Thyroid gland (tissue), 4 donors: Measurements from ENCODE around the gene OPN4. TPM values are rescaled to one million over a fixed set of nuclear protein-coding genes. Genes with fewer than 3 reads are reported as not detected.

ENCODE experiments used
- DNase-seq, 2 donors: peaks; one replicate each; pipeline ENCODE4 v3.0.0-alpha.2; 2019
- H3K27ac ChIP-seq, 3 donors: fragments of 200-600 bp; sonication (generic); 1 replicate in 2 of 3; 2 replicates in 1 of 3; pipeline ENCODE4 v1.5.1; 2016 to 2019; ENCODE audit warnings: mild to moderate bottlenecking in 1 of 3, moderate library complexity in 1 of 3
- H3K27me3 ChIP-seq: fragments of 200-600 bp; sonication (generic); one replicate; pipeline ENCODE4 v1.5.1; 2019
- H3K36me3 ChIP-seq, 2 donors: fragments of 200-600 bp; sonication (generic); one replicate each; pipeline ENCODE4 v1.5.1; 2016 to 2019
- H3K4me1 ChIP-seq, 2 donors: fragments of 200-600 bp; sonication (generic); one replicate each; pipeline ENCODE4 v1.5.1; 2017 to 2019
- H3K4me3 ChIP-seq, 3 donors: fragments of 200-600 bp; sonication (generic); replicated peaks in 1 of 3; 1 replicate in 2 of 3; 2 replicates in 1 of 3; pipeline ENCODE4 v1.5.1; 2016; ENCODE audit warnings: mild to moderate bottlenecking in 1 of 3
- H3K9me3 ChIP-seq: fragments of 200-600 bp; sonication (generic); one replicate; pipeline ENCODE4 v1.5.1; 2017
- POLR2A ChIP-seq, 2 donors: fragments of 450-650 bp; IDR thresholded peaks; one replicate each; pipeline ENCODE4 v1.6.1; 2017; ENCODE audit warnings: antibody characterized with exemption in 2 of 2, mild to moderate bottlenecking in 2 of 2, moderate library complexity in 1 of 2
- WGBS, 2 donors: methylation state at CpG; one replicate each; pipeline ENCODE4 v1.1.5; 2017; 5-methylcytosine and 5-hydroxymethylcytosine counted together
- intact Hi-C: fragments of 100-400 bp; cut with DNase I; formaldehyde crosslinking; loops from one replicate; pipeline ENCODE4 v1.15.1; 2023
- total RNA-seq, 4 donors: library from RNA; depleted of rRNA; stranded (reverse); fragments of >200 nt; gene quantifications; one replicate each; pipeline ENCODE4 v1.2.3, GENCODE V29; 2016
- TF ChIP-seq, protein P1 (sequence below), 6 experiments: fragments of 200-600 bp in 3 of 6; fragments of 450-650 bp in 3 of 6; sonication (generic) in 3 of 6; IDR thresholded peaks; one replicate each; pipeline ENCODE4 v1.5.1; 2016 to 2019; ENCODE audit warnings: antibody characterized with exemption in 6 of 6, mild to moderate bottlenecking in 2 of 6, inconsistent platforms in 1 of 6, moderate library complexity in 1 of 6

Gene OPN4
- total RNA-seq, 4 donors from 2014 or later = 0.24 TPM; not detected in 3

- H3K36me3 ChIP-seq = no peaks in the 10 kb centered on the region
Observed at GRCh38 chr10:86698207-86698940, 44.0 kb downstream of the OPN4 start.

GRCh38 chr10:86699125-86699524 lies 44.8 kb downstream of the OPN4 start:
- intact Hi-C loops = no loop called here
- DNase-seq = no peak
- peaks cover 0 to 2% of the 10 kb centered on the region in 2 donors for H3K4me1 ChIP-seq
- no peaks in the 10 kb centered on the region for H3K9me3 ChIP-seq
- TF ChIP-seq POLR2A (IDR thresholded peaks at IDR 0.05) = no peak
- TF ChIP-seq, protein P1, sequence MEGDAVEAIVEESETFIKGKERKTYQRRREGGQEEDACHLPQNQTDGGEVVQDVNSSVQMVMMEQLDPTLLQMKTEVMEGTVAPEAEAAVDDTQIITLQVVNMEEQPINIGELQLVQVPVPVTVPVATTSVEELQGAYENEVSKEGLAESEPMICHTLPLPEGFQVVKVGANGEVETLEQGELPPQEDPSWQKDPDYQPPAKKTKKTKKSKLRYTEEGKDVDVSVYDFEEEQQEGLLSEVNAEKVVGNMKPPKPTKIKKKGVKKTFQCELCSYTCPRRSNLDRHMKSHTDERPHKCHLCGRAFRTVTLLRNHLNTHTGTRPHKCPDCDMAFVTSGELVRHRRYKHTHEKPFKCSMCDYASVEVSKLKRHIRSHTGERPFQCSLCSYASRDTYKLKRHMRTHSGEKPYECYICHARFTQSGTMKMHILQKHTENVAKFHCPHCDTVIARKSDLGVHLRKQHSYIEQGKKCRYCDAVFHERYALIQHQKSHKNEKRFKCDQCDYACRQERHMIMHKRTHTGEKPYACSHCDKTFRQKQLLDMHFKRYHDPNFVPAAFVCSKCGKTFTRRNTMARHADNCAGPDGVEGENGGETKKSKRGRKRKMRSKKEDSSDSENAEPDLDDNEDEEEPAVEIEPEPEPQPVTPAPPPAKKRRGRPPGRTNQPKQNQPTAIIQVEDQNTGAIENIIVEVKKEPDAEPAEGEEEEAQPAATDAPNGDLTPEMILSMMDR (IDR thresholded peaks at IDR 0.05) = no peak
- no peaks in the 10 kb centered on the region for H3K36me3 ChIP-seq
- WGBS, 2 donors = 94 to 95% methylated on average over 7 of the region's 7 CpGs
- no peak overlapping the region for H3K27ac ChIP-seq
- H3K27me3 ChIP-seq = no peaks in the 10 kb centered on the region
- H3K4me3 ChIP-seq = no peak overlapping the region

More at GRCh38 chr10:86698207-86698940, 44.0 kb downstream of the OPN4 start:
- Histone ChIP-seq H3K4me1 (peaks cover 3 to 7% of the 10 kb centered on the region in 2 donors), H3K27me3 (no peaks in the 10 kb centered on the region), H3K4me3 (no peak overlapping the region), H3K9me3 (no peaks in the 10 kb centered on the region), H3K27ac (no peak overlapping the region)
- 86 to 88% methylated on average over 9 of the region's 9 CpGs for WGBS, 2 donors
- no peak for DNase-seq
- intact Hi-C loops = no loop called here
- TF ChIP-seq, protein P1 (IDR thresholded peaks at IDR 0.05) = no peak
- no peak for TF ChIP-seq POLR2A (IDR thresholded peaks at IDR 0.05)

- TF ChIP-seq POLR2A (IDR thresholded peaks at IDR 0.05) = no peak
- TF ChIP-seq, protein P1 (IDR thresholded peaks at IDR 0.05) = no peak
- no peaks in the 10 kb centered on the region for H3K27me3 ChIP-seq
- H3K27ac ChIP-seq = no peak overlapping the region
- no peaks in the 10 kb centered on the region for H3K4me1 ChIP-seq
- intact Hi-C loops = no loop called here
- no peak overlapping the region for H3K4me3 ChIP-seq
- no peaks in the 10 kb centered on the region for H3K9me3 ChIP-seq
- 93% methylated on average over 3 to 8 of the region's 8 CpGs for WGBS, 2 donors
- DNase-seq = no peak
- H3K36me3 ChIP-seq = no peaks in the 10 kb centered on the region
Observed at GRCh38 chr10:86699541-86699940, 45.2 kb downstream of the OPN4 start.

DNA sequence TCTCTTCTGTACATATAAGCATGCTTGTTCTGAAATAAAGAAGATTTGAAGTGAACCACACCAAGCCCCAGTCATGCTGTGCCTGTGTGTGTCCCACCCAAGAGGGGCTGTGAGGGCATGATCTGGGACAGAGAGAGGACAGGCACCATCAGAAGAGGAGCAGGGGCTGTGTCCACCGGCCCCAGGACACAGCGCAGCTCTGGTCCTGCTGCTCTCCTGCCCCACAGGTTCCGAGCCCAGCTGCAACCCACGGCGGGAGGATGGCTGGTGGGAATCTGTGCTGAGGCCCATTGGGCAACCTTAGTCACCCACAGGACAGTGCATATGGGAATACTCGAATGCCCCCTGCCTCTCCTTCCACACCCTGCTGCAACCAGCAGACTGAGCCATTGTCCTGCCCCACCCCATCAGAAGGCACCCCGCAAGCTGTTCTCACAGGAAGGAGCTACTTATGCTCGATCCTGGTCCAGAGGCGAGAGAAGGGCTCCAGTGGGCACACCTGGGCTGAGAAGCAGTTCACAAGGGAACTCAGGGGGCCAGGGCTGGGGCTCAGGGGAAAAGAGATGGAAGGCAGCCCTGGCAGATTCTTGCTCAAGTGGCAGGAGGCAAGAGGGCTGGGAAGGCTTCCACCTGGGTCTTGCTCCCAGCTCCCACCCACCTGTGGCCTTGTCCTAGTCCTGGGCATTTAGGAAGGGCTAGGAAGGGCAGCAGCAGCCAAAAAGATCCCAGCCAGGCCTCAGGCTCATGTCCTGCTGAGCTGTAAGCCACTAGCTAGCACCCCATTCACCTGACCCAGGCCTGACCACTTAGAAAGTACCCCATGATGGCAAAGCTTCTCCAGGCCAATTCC lies 45.9 kb downstream of the OPN4 start:
- DNase-seq = no peak

More for the DNA sequence above, 45.9 kb downstream of the OPN4 start:
- TF ChIP-seq, protein P1 (IDR thresholded peaks at IDR 0.05) = no peak
- no peak for TF ChIP-seq POLR2A (IDR thresholded peaks at IDR 0.05)
- Histone ChIP-seq H3K9me3 (no peaks in the 10 kb centered on the region), H3K36me3 (no peaks in the 10 kb centered on the region), H3K4me1 (no peaks in the 10 kb centered on the region), H3K27me3 (no peaks in the 10 kb centered on the region), H3K27ac (no peak overlapping the region), H3K4me3 (no peak overlapping the region)
- intact Hi-C loops = no loop called here
- 88 to 93% methylated on average over 3 to 7 of the region's 9 CpGs for WGBS, 2 donors
